ENCODE measurements around the gene RCOR1. TPM values are rescaled to one million over a fixed set of nuclear protein-coding genes. Genes with fewer than 3 reads are reported as not detected.
A peak's percentile ranks its signal among the peaks of the same experiment; 100 is the strongest.

RCOR1 gene
- total RNA-seq, 1 experiment from 2014 or later, result 33.6 TPM

DNA sequence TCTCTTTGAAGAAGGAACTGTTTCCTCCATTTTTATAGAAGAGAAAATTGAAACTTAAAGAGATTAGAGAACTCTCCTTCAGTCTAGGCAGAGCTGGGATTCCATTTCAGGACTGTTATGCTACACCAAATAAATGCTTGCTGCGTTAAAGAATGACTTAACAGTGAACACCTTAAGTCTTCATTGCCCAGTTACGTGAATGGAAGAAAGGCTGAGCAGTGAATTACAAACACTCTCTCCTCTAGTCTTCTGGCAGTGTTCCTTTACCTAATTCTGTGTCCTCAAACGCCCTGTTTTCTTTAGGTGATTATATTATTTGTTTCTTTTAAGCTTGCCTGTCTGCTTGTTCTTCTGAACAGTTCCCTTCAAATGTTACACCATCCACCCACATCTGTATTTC is 59.7 kb downstream of the RCOR1 start:
- no peak for TF ChIP-seq CTCF (IDR thresholded peaks at IDR 0.05; ENCODE audit: insufficient read depth in 1 of 2, low read depth in 1 of 2, low read length in 1 of 2, severe bottlenecking in 1 of 2, unreplicated experiment in 1 of 2)
- Mint-ChIP-seq H3K27ac (ENCODE audit: unreplicated experiment) (no peak overlapping the region), H3K36me3 (ENCODE audit: insufficient read depth, unreplicated experiment) (peaks cover 12% of the 10 kb centered on the region), H3K4me3 (ENCODE audit: unreplicated experiment) (no peak overlapping the region), H3K27me3 (ENCODE audit: insufficient read depth, unreplicated experiment) (no peaks in the 10 kb centered on the region), H3K4me1 (ENCODE audit: low read depth, unreplicated experiment) (peaks cover 13% of the 10 kb centered on the region), H3K9me3 (ENCODE audit: unreplicated experiment) (peaks cover 9% of the 10 kb centered on the region)
- H3K36me3 ChIP-seq (ENCODE audit: control insufficient read depth, insufficient read depth, low read length), result no peaks in the 10 kb centered on the region
- no TSS peak for BruUV-seq (replicated peaks)
- H3K4me3 ChIP-seq (ENCODE audit: low read depth, low read length), result no peak overlapping the region
- H3K4me1 ChIP-seq, result peaks cover 8% of the 10 kb centered on the region; the same call in 1 of the 2 replicates
- CTCF ChIA-PET, result no interaction called here
- intact Hi-C loops (cut with micrococcal nuclease; ENCODE audit: unreplicated experiment), result no loop called here
- DNase-seq, result no peak
- peaks cover 7% of the 10 kb centered on the region; the same call in 1 of the 2 replicates for H3K9me3 ChIP-seq
- no peaks in the 10 kb centered on the region for H3K27me3 ChIP-seq (replicated peaks; ENCODE audit: control insufficient read depth, insufficient read depth, low read length)
- POLR2A ChIA-PET, result no interaction called here

GRCh38 chr14:102654298-102654697 is 61.8 kb downstream of the RCOR1 start:
- DNase-seq, result no peak
- intact Hi-C loops (cut with micrococcal nuclease; ENCODE audit: unreplicated experiment), result no loop called here
- Histone ChIP-seq H3K4me1 (peaks cover 8% of the 10 kb centered on the region; the same call in 1 of the 2 replicates), H3K27me3 (replicated peaks; ENCODE audit: control insufficient read depth, insufficient read depth, low read length) (no peaks in the 10 kb centered on the region), H3K36me3 (ENCODE audit: control insufficient read depth, insufficient read depth, low read length) (no peaks in the 10 kb centered on the region), H3K9me3 (peaks cover 7% of the 10 kb centered on the region; the same call in 1 of the 2 replicates), H3K4me3 (ENCODE audit: low read depth, low read length) (no peak overlapping the region)
- ChIA-PET CTCF (interaction anchor here (0.5 to 1.3 kb wide), 3 partner anchors 15 to 60 kb away, joined by 3 to 5 read pairs (median 3); no protein-coding TSS in a partner anchor), POLR2A (no interaction called here)
- no peak for TF ChIP-seq CTCF (IDR thresholded peaks at IDR 0.05; ENCODE audit: insufficient read depth in 1 of 2, low read depth in 1 of 2, low read length in 1 of 2, severe bottlenecking in 1 of 2, unreplicated experiment in 1 of 2)
- peaks cover 9% of the 10 kb centered on the region for H3K9me3 Mint-ChIP-seq (ENCODE audit: unreplicated experiment)
- H3K36me3 Mint-ChIP-seq (ENCODE audit: insufficient read depth, unreplicated experiment), result peaks cover 12% of the 10 kb centered on the region
- H3K4me3 Mint-ChIP-seq (ENCODE audit: unreplicated experiment), result no peak overlapping the region
- BruUV-seq (replicated peaks), result no TSS peak
- peaks cover 6% of the 10 kb centered on the region for H3K4me1 Mint-ChIP-seq (ENCODE audit: low read depth, unreplicated experiment)
- peak overlapping the region; percentile 40 for H3K27ac Mint-ChIP-seq (ENCODE audit: unreplicated experiment)
- H3K27me3 Mint-ChIP-seq (ENCODE audit: insufficient read depth, unreplicated experiment), result no peaks in the 10 kb centered on the region

DNA sequence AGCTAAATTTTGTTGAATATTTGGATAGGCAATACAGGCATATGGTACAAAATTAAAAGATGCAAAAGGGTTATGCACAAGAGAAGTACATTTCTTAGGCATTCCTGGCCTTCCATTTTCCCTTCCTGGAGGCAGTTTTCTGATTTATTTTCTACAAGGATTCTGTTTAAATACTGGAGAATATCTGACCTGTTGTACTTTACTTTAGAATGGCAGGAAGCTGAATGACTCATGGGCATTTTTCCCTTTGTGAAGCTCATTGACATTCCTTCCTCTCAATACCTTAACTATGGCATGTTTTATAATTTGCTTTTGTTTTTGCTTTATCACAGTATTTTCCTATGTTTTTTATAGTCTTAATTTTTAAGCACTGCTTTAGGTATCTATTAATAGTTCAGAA is 62.7 kb downstream of the RCOR1 start:
- H3K36me3 ChIP-seq (ENCODE audit: control insufficient read depth, insufficient read depth, low read length), result no peaks in the 10 kb centered on the region
- no peak for DNase-seq
- intact Hi-C loops (cut with micrococcal nuclease; ENCODE audit: unreplicated experiment), result no loop called here
- Mint-ChIP-seq H3K4me1 (ENCODE audit: low read depth, unreplicated experiment) (peaks cover 6% of the 10 kb centered on the region), H3K9me3 (ENCODE audit: unreplicated experiment) (peaks cover 9% of the 10 kb centered on the region), H3K27me3 (ENCODE audit: insufficient read depth, unreplicated experiment) (no peaks in the 10 kb centered on the region), H3K36me3 (ENCODE audit: insufficient read depth, unreplicated experiment) (peaks cover 12% of the 10 kb centered on the region), H3K4me3 (ENCODE audit: unreplicated experiment) (no peak overlapping the region), H3K27ac (ENCODE audit: unreplicated experiment) (peak overlapping the region; percentile 40)
- ChIA-PET CTCF (interaction anchor here (0.5 to 1.3 kb wide), 5 partner anchors 16 to 338 kb away, joined by 3 to 4 read pairs (median 3); no protein-coding TSS in a partner anchor), POLR2A (interaction anchor here (0.6 to 0.7 kb wide), 2 partner anchors 87 to 145 kb away, joined by 6 to 7 read pairs; no protein-coding TSS in a partner anchor)
- no peak overlapping the region for H3K4me3 ChIP-seq (ENCODE audit: low read depth, low read length)
- TF ChIP-seq CTCF (IDR thresholded peaks at IDR 0.05; ENCODE audit: insufficient read depth in 1 of 2, low read depth in 1 of 2, low read length in 1 of 2, severe bottlenecking in 1 of 2, unreplicated experiment in 1 of 2), result no peak
- no peaks in the 10 kb centered on the region for H3K27me3 ChIP-seq (replicated peaks; ENCODE audit: control insufficient read depth, insufficient read depth, low read length)
- no TSS peak for BruUV-seq (replicated peaks)
- H3K9me3 ChIP-seq, result peaks cover 7% of the 10 kb centered on the region; the same call in 1 of the 2 replicates
- H3K4me1 ChIP-seq, result peaks cover 8% of the 10 kb centered on the region; the same call in 1 of the 2 replicates
